OCI-LY7 (cell line): ENCODE measurements around the gene SMIM17.

Experiments used
- EZH2phosphoT487 ChIP-seq: fragments of 200-600 bp; sonication (generic); IDR thresholded peaks from 2 replicates; pipeline ENCODE4 v1.6.1; 2018; ENCODE audit warnings: low read depth, borderline replicate concordance, mild to moderate bottlenecking, mixed run types, antibody characterized with exemption, low read length, moderate library complexity, mixed read lengths
- TF ChIP-seq, protein P1 (sequence below): fragments of 200-600 bp; sonication (generic); conservative IDR thresholded peaks from 2 replicates; pipeline ENCODE4 v1.5.1; 2014; ENCODE audit warnings: mild to moderate bottlenecking, antibody characterized with exemption, low read length, moderate library complexity, mixed read lengths

DNA sequence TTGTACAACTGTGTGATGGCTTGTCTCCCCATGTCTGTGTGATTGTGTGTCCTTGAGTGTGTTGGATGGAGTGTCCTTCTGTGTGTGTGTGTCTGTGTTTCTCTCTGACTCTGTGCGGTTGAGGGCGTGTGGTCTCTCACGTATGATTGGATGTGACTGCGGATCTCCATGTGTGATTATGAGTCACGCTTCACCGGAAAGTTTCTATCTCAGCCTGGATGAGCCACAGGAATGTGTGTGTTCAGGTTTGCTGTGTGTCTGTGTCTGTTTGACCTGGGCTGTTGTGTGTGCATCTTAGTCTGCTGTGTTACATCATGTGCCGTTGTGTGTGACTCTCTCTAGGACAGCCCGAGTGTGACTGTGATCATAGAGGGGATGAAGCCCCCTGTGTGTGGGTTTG lies 44.1 kb downstream of the SMIM17 start:
- no peak for TF ChIP-seq EZH2phosphoT487
- TF ChIP-seq, protein P1, sequence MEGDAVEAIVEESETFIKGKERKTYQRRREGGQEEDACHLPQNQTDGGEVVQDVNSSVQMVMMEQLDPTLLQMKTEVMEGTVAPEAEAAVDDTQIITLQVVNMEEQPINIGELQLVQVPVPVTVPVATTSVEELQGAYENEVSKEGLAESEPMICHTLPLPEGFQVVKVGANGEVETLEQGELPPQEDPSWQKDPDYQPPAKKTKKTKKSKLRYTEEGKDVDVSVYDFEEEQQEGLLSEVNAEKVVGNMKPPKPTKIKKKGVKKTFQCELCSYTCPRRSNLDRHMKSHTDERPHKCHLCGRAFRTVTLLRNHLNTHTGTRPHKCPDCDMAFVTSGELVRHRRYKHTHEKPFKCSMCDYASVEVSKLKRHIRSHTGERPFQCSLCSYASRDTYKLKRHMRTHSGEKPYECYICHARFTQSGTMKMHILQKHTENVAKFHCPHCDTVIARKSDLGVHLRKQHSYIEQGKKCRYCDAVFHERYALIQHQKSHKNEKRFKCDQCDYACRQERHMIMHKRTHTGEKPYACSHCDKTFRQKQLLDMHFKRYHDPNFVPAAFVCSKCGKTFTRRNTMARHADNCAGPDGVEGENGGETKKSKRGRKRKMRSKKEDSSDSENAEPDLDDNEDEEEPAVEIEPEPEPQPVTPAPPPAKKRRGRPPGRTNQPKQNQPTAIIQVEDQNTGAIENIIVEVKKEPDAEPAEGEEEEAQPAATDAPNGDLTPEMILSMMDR = no peak
